Heart left ventricle (tissue), 16 donors: ENCODE data around the gene TXNDC5. TPM values are rescaled to one million over a fixed set of nuclear protein-coding genes. Genes with fewer than 3 reads are reported as not detected.

Experiments
- ATAC-seq, 4 donors: fragments of 200-7000 bp; cut with Tn5 transposase; one replicate each; pipeline ENCODE4 v1.9.1; 2020 to 2022; ENCODE audit warnings: moderate library complexity in 4 of 4, mild to moderate bottlenecking in 3 of 4, moderate number of reproducible peaks in 1 of 4
- DNase-seq, 5 donors: peaks; one replicate each; pipeline ENCODE4 v3.0.0-alpha.2; 2020
- H3K27ac ChIP-seq, 12 donors: fragments of 200-600 bp; sonication (generic) in 4 of 12; one replicate each; pipeline versions ENCODE4 v1.5.0 to v1.8.0; 2016 to 2022; ENCODE audit warnings: mild to moderate bottlenecking in 2 of 12
- H3K27me3 ChIP-seq, 9 donors: fragments of 200-600 bp; sonication (generic) in 2 of 9; one replicate each; pipeline versions ENCODE4 v1.5.1 to v1.8.0; 2016 to 2022; ENCODE audit warnings: mild to moderate bottlenecking in 3 of 9
- H3K36me3 ChIP-seq, 9 donors: fragments of 200-600 bp; sonication (generic) in 2 of 9; one replicate each; pipeline versions ENCODE4 v1.5.0 to v1.8.0; 2018 to 2022; ENCODE audit warnings: mild to moderate bottlenecking in 2 of 9
- H3K4me1 ChIP-seq, 12 donors: fragments of 200-600 bp; sonication (generic) in 4 of 12; one replicate each; pipeline versions ENCODE4 v1.5.0 to v1.8.0; 2016 to 2022; ENCODE audit warnings: mild to moderate bottlenecking in 3 of 12
- H3K4me3 ChIP-seq, 12 donors: fragments of 200-600 bp; sonication (generic) in 4 of 12; one replicate each; pipeline versions ENCODE4 v1.5.0 to v1.8.0; 2017 to 2022; ENCODE audit warnings: mild to moderate bottlenecking in 9 of 12, moderate library complexity in 4 of 12
- H3K9me3 ChIP-seq, 12 donors: fragments of 200-600 bp; sonication (generic) in 4 of 12; one replicate each; pipeline versions ENCODE4 v1.5.0 to v1.8.0; 2016 to 2022; ENCODE audit warnings: mild to moderate bottlenecking in 1 of 12
- POLR2A ChIP-seq, 2 donors: fragments of 450-650 bp; IDR thresholded peaks; one replicate each; pipeline ENCODE4 v1.6.1; 2017; ENCODE audit warnings: antibody characterized with exemption in 2 of 2, mild to moderate bottlenecking in 2 of 2, moderate library complexity in 2 of 2
- WGBS, 4 donors: extraction: QIAGEN DNeasy Blood & Tissue Kit in 2 of 4; methylation state at CpG; one replicate each; pipeline versions ENCODE4 v1.1.5 to v1.1.7; 2013 to 2018; 5-methylcytosine and 5-hydroxymethylcytosine counted together
- intact Hi-C, 10 donors: fragments of 100-400 bp; cut with DNase I; formaldehyde crosslinking; loops; one replicate each; pipeline versions ENCODE4 v1.11.1 to v1.14.2; 2022
- polyA plus RNA-seq, 2 donors: library from polyadenylated mRNA; stranded (reverse); fragments of 200-250 nt; gene quantifications; one replicate each; pipeline ENCODE4 v1.2.3, GENCODE V29; 2013
- total RNA-seq, 9 donors: library from RNA; depleted of rRNA in 2 of 9; stranded (reverse); fragments of >200 nt in 2 of 9; fragmentation: NEBNext Ultra II Directional in 3 of 9; extraction: Animal tissue kit (Norgen Biotek cat#: 25700) in 3 of 9; gene quantifications; one replicate each; pipeline versions ENCODE4 v1.1.0 to v1.2.4, GENCODE V29; 2016 to 2023
- TF ChIP-seq, protein P1 (sequence below), 12 donors: fragments of 200-600 bp; sonication (generic) in 4 of 12; IDR thresholded peaks; one replicate each; pipeline versions ENCODE4 v1.5.0 to v1.8.0; 2018 to 2022; ENCODE audit warnings: antibody characterized with exemption in 12 of 12, mild to moderate bottlenecking in 5 of 12
- donor health status: ischemic (EF 13 %, LVEDD 7.1; RV severe dilation, severe dysfunction).
- donor health status: healthy with polysubstance abuse.
- donor health status: DM: no; HTN: yes; CAD: no.
- donor health status: DM: no; HTN: no; CAD: no.
- donor health status: ischemic (EF 25% LVEDD 6.9; RV normal size, moderate dysfunction).
- donor health status: ischemic (EF 25% LVEDD 5.7; RV mildly dilated, moderate dysfunction).
- donor health status: healthy.
- donor health status: DM: yes; HTN: yes; CAD: no.
- donor health status: ischemic (EF 35%, LVEDD 5.7; RV mildly dilated, moderate dysfunction).
- donor health status: nonischemic (EF 11% LVEDD 7.7; RV severe dilation, severe dysfunction).
- donor health status: DM: yes; HTN: yes; CAD: no.
- donor health status: PGD.
- donor health status: ischemic (EF 29% LVEDD 5.4; RV normal size, mild dysfunction).
- donor health status: nonischemic (EF 23%, LVEDD 6.1; RV moderate dilation, normal function).

TXNDC5 gene
- total and polyA plus RNA-seq, 11 donors = 20.3 to 112 (median 43.6) TPM

DNA sequence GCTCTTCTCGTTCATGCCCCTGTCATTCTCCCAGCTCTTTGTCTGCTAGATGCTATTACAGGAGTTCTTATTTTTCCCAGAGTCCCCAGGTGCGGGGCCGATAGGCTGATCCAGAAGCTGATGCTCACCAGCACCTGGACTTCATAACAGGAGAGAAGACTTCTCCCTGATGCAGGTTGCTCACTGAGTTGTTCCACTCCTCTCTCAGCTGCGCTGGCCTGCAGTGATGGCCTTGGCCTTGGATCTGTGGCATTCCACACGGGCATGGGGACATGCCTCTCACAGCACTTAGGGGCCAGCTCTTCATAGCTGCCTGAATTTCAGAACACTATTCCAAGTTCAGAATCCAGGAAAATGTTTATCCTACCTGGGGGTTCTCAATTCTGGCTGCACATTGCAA is 7.1 kb upstream of the TXNDC5 start:
- DNase-seq (no peak), ATAC-seq (no peak)
- WGBS, 4 donors = 88 to 94% (median 90%) methylated on average over 5 of the region's 5 CpGs
- TF ChIP-seq POLR2A (IDR thresholded peaks at IDR 0.05) = no peak
- TF ChIP-seq, protein P1, sequence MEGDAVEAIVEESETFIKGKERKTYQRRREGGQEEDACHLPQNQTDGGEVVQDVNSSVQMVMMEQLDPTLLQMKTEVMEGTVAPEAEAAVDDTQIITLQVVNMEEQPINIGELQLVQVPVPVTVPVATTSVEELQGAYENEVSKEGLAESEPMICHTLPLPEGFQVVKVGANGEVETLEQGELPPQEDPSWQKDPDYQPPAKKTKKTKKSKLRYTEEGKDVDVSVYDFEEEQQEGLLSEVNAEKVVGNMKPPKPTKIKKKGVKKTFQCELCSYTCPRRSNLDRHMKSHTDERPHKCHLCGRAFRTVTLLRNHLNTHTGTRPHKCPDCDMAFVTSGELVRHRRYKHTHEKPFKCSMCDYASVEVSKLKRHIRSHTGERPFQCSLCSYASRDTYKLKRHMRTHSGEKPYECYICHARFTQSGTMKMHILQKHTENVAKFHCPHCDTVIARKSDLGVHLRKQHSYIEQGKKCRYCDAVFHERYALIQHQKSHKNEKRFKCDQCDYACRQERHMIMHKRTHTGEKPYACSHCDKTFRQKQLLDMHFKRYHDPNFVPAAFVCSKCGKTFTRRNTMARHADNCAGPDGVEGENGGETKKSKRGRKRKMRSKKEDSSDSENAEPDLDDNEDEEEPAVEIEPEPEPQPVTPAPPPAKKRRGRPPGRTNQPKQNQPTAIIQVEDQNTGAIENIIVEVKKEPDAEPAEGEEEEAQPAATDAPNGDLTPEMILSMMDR (IDR thresholded peaks at IDR 0.05) = no peak
- no peaks in the 10 kb centered on the region for H3K27me3 ChIP-seq
- no peaks in the 10 kb centered on the region for H3K36me3 ChIP-seq
- H3K4me1 ChIP-seq = peaks cover 0 to 13% (median 2%) of the 10 kb centered on the region in 12 donors
- intact Hi-C loops = loop anchor here in 4 of 10 donors (5.0 to 10.0 kb wide), 3 partner anchors 50 to 193 kb away; partner anchors contain the start of gene BMP6 (in 2 of the 4)
- H3K9me3 ChIP-seq = no peaks in the 10 kb centered on the region
- no peak overlapping the region for H3K27ac ChIP-seq
- H3K4me3 ChIP-seq = no peak overlapping the region

DNA sequence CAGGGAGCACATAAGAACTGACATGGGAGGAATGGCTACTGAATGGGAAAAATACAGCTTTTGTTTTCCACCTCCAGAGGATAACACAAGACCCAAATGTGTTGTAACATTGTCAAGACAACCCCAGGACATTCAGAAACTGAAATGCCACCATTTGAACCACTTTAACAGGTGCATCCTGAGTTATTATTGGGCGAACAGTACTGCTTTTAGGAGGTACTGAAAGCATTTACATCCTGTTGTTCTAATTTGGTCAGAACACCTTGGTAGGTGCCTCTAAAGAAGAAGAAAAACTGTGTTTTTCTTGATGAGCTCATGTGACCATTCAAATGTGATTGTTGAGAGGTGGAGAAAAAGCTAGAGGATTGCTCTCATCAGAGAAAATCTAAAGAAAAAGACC is 6.4 kb upstream of the TXNDC5 start:
- Histone ChIP-seq H3K36me3 (no peaks in the 10 kb centered on the region), H3K4me3 (no peak overlapping the region), H3K27me3 (no peaks in the 10 kb centered on the region), H3K4me1 (peaks cover 0 to 13% (median 2%) of the 10 kb centered on the region in 12 donors), H3K9me3 (no peaks in the 10 kb centered on the region), H3K27ac (no peak overlapping the region)
- DNase-seq (no peak), ATAC-seq (no peak)
- no peak for TF ChIP-seq POLR2A (IDR thresholded peaks at IDR 0.05)
- TF ChIP-seq, protein P1 (IDR thresholded peaks at IDR 0.05) = no peak
- 69 to 92% (median 78%) methylated on average over 1 of the region's 1 CpG for WGBS, 4 donors
- intact Hi-C loops = loop anchor here in 4 of 10 donors (5.0 to 10.0 kb wide), 3 partner anchors 50 to 192 kb away; partner anchors contain the start of gene BMP6 (in 2 of the 4)

DNA sequence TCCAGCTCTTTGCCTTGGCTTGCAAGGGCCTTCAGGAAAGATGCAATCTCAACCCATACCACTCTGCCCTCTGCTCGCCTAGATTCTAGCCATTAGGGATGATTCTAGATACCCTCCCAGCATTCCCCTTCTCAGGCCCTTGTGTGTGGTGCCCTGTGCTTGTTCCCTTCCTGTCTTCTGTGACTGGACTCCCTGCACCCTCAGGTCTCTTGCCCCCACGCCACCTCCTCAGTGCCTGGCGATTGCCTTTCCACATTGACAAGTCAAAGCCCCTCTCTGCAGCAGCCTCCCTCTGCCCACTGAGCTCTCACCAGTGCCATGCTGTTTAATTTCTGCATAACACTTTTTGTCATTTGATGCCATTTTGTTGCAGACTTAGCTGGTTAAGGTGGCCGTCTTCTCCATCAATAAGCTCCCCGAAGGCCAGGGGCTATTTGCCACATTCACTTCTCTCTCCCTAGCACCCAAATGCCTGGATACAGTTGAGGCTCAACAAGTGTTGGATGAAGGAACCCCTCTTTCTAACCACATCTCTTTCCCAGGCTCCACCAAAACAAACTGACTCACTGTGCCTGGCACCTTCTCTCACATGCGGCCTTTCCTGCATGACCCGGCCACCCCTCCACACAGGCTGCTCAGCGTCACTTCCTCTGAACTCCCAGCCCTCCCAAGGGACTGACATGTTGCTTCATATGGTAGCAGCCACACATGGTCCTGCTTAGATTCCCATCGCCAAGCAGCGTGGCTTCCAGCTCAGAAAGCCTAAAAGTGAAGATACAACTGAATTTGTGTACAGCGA is 4.6 kb upstream of the TXNDC5 start:
- Histone ChIP-seq H3K9me3 (no peaks in the 10 kb centered on the region), H3K4me3 (no peak overlapping the region), H3K27me3 (no peaks in the 10 kb centered on the region), H3K27ac (peak overlapping the region in 4 of 12 donors; percentile 4 to 29 (median 18)), H3K36me3 (no peaks in the 10 kb centered on the region), H3K4me1 (peaks cover 0 to 18% (median 5%) of the 10 kb centered on the region in 12 donors)
- ATAC-seq (peak in 3 of 4 donors; percentile 59 to 75 (median 68)), DNase-seq (peak; percentile 63 to 84 (median 75))
- intact Hi-C loops = loop anchor here in 8 of 10 donors (5.0 to 10.0 kb wide), 10 partner anchors 52 to 193 kb away; partner anchors contain the start of genes BMP6 (in 3 of the 8) and BLOC1S5 (in 1 of the 8)
- 71 to 79% (median 71%) methylated on average over 11 of the region's 11 CpGs for WGBS, 4 donors
- TF ChIP-seq, protein P1 (IDR thresholded peaks at IDR 0.05) = no peak
- no peak for TF ChIP-seq POLR2A (IDR thresholded peaks at IDR 0.05)

DNA sequence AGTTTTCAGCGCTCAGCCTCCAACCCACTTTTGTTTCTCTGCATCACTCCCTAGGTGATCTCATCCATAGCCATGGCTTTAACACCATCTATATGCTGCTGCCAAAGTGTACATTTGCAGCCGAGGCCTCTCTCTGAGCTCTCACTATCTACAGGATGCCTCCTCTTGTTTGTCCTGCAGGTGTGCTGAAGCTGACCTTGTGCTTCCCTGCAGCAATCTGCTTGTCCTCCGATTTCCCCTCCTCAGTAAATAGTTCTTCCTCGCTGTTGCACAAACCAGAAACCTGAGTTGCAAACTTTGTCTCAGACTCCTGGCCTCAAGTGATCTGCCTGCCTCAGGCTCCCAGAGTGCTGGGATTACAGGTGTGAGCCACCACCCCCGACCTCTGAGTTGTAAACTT is 3.7 kb upstream of the TXNDC5 start:
- WGBS, 4 donors = 86 to 92% (median 89%) methylated on average over 5 of the region's 5 CpGs
- Histone ChIP-seq H3K9me3 (no peaks in the 10 kb centered on the region), H3K36me3 (no peaks in the 10 kb centered on the region), H3K27me3 (no peaks in the 10 kb centered on the region), H3K4me1 (peaks cover 0 to 21% (median 8%) of the 10 kb centered on the region in 12 donors), H3K27ac (no peak overlapping the region), H3K4me3 (no peak overlapping the region)
- ATAC-seq (no peak), DNase-seq (no peak)
- intact Hi-C loops = loop anchor here in 7 of 10 donors (5.0 to 10.0 kb wide), 9 partner anchors 60 to 192 kb away; partner anchors contain the start of genes BMP6 (in 3 of the 7) and BLOC1S5 (in 1 of the 7)
- TF ChIP-seq, protein P1 (IDR thresholded peaks at IDR 0.05) = no peak
- no peak for TF ChIP-seq POLR2A (IDR thresholded peaks at IDR 0.05)
